IMR-90 (cell line): ENCODE measurements around the gene HYAL1. TPM values are rescaled to one million over a fixed set of nuclear protein-coding genes. Genes with fewer than 3 reads are reported as not detected.

Experiments
- ATAC-seq: fragments of 200-7000 bp; cut with Tn5 transposase; 2 replicates; pipeline ENCODE4 v1.9.1; 2020; ENCODE audit warnings: low read depth, mild to moderate bottlenecking, moderate library complexity
- BruUV-seq: library from RNA; stranded (reverse); fragments of 400-500 nt; replicated peaks from 2 replicates; lab custom pipeline; 2021; lab: Mats Ljungman, UMichigan
- CTCF ChIA-PET: fragments of 300-600 bp; formaldehyde crosslinking; extraction: SDS; loops from one replicate; lab custom pipeline; 2021; ENCODE audit warnings: antibody characterized with exemption; lab: Yijun Ruan, JAX
- POLR2A ChIA-PET: fragments of 300-600 bp; sonication (Branson Sonifier 250); formaldehyde crosslinking; loops from one replicate; lab custom pipeline; 2022; ENCODE audit warnings: antibody characterized with exemption; ENCODE audit not compliant: unreplicated experiment; lab: Charles Lee
- DNase-seq: peaks from one replicate; pipeline ENCODE4 v3.0.0; 2013
- H2AFZ ChIP-seq: replicated peaks from 2 replicates; pipeline ENCODE3; 2013; ENCODE audit warnings: low read length, mild to moderate bottlenecking; ENCODE audit not compliant: poor library complexity
- H2AK5ac ChIP-seq: 2 replicates; pipeline ENCODE4 v1.6.1; 2013; ENCODE audit warnings: low read depth, low read length, inconsistent platforms
- H2AK9ac ChIP-seq: replicated peaks from 2 replicates; pipeline ENCODE3; 2013; ENCODE audit warnings: mild to moderate bottlenecking, low read depth, low read length, moderate library complexity; ENCODE audit not compliant: poor library complexity
- H2BK120ac ChIP-seq: 2 replicates; pipeline ENCODE4 v1.6.1; 2013; ENCODE audit warnings: low read depth, low read length, inconsistent platforms
- H2BK15ac ChIP-seq: 3 replicates; pipeline ENCODE4 v1.6.1; 2013; ENCODE audit warnings: low read depth, low read length, inconsistent platforms
- H2BK20ac ChIP-seq: 2 replicates; pipeline ENCODE4 v1.6.1; 2013; ENCODE audit warnings: low read depth, mild to moderate bottlenecking, inconsistent platforms, low read length, moderate library complexity
- H2BK5ac ChIP-seq: 2 replicates; pipeline ENCODE4 v1.6.1; 2013; ENCODE audit warnings: mild to moderate bottlenecking, low read depth, low read length, inconsistent platforms; ENCODE audit not compliant: poor library complexity, severe bottlenecking
- H3K14ac ChIP-seq: replicated peaks from 2 replicates; pipeline ENCODE4 v1.6.1; 2013; ENCODE audit warnings: low read depth, low read length, inconsistent platforms
- H3K18ac ChIP-seq: 2 replicates; pipeline ENCODE4 v1.6.1; 2013; ENCODE audit warnings: low read depth, low read length, control low read depth
- H3K23ac ChIP-seq: 2 replicates; pipeline ENCODE4 v1.6.1; 2013; ENCODE audit warnings: low read depth, low read length, inconsistent platforms
- H3K27ac ChIP-seq: 2 replicates; pipeline ENCODE4 v1.5.1; 2013; ENCODE audit warnings: mild to moderate bottlenecking, control low read depth, low read length; ENCODE audit not compliant: insufficient read depth
- H3K27me3 ChIP-seq: 2 replicates; pipeline ENCODE4 v1.6.1; 2013; ENCODE audit warnings: low read length; ENCODE audit not compliant: control insufficient read depth, insufficient read depth
- H3K36me3 ChIP-seq: 2 replicates; pipeline ENCODE4 v1.6.1; 2013; ENCODE audit warnings: low read length, mixed read lengths; ENCODE audit not compliant: control insufficient read depth, insufficient read depth
- H3K4ac ChIP-seq: 2 replicates; pipeline ENCODE4 v1.6.1; 2013; ENCODE audit warnings: low read depth, low read length, inconsistent platforms
- H3K4me1 ChIP-seq: 2 replicates; pipeline ENCODE4 v1.6.1; 2013; ENCODE audit warnings: low read length, mixed read lengths; ENCODE audit not compliant: control insufficient read depth, insufficient read depth
- H3K4me2 ChIP-seq: 2 replicates; pipeline ENCODE4 v1.6.1; 2013; ENCODE audit warnings: low read depth, mild to moderate bottlenecking, control low read depth, low read length, moderate library complexity
- H3K4me3 ChIP-seq: 2 replicates; pipeline ENCODE4 v1.5.1; 2013; ENCODE audit warnings: low read depth, mild to moderate bottlenecking, control low read depth, low read length, moderate library complexity; ENCODE audit not compliant: insufficient read depth
- H3K56ac ChIP-seq: 2 replicates; pipeline ENCODE4 v1.6.1; 2013; ENCODE audit warnings: low read length, inconsistent platforms; ENCODE audit not compliant: insufficient read depth; ENCODE audit errors: extremely low read depth
- H3K79me1 ChIP-seq, 2 experiments: 2 replicates each; pipeline ENCODE4 v1.6.1; 2013; ENCODE audit warnings: low read length in 2 of 2, inconsistent platforms in 1 of 2, low read depth in 1 of 2
- H3K9ac ChIP-seq: 2 replicates; pipeline ENCODE4 v1.6.1; 2013; ENCODE audit warnings: low read depth, low read length, control low read depth
- H3K9me1 ChIP-seq: 2 replicates; pipeline ENCODE4 v1.6.1; 2013; ENCODE audit warnings: low read length, inconsistent platforms; ENCODE audit not compliant: insufficient read depth
- H3K9me3 ChIP-seq: 2 replicates; pipeline ENCODE4 v1.6.1; 2013; ENCODE audit warnings: low read length; ENCODE audit not compliant: control insufficient read depth, insufficient read depth
- H4K20me1 ChIP-seq: 2 replicates; pipeline ENCODE4 v1.6.1; 2013; ENCODE audit warnings: low read length, inconsistent platforms; ENCODE audit not compliant: insufficient read depth
- H4K5ac ChIP-seq: 2 replicates; pipeline ENCODE4 v1.6.1; 2013; ENCODE audit warnings: mild to moderate bottlenecking, low read depth, low read length, control low read depth
- H4K8ac ChIP-seq, 2 experiments: 2 replicates each; pipeline ENCODE4 v1.6.1; 2013; ENCODE audit warnings: low read depth in 2 of 2, low read length in 2 of 2, control low read depth in 1 of 2, inconsistent platforms in 1 of 2
- H4K91ac ChIP-seq: 2 replicates; pipeline ENCODE4 v1.6.1; 2013; ENCODE audit warnings: low read depth, low read length, inconsistent platforms; ENCODE audit not compliant: insufficient read depth
- BHLHE40 ChIP-seq: fragments of 150-350 bp; IDR thresholded peaks from 2 replicates; pipeline ENCODE4 v1.6.1; 2016; ENCODE audit warnings: mild to moderate bottlenecking, low read depth, low read length
- CEBPB ChIP-seq: IDR thresholded peaks from 2 replicates; pipeline ENCODE4 v1.6.1; 2012; ENCODE audit warnings: low read depth, low read length, improper control_type of control experiment
- CHD1 ChIP-seq: IDR thresholded peaks from 2 replicates; pipeline ENCODE4 v1.6.1; 2012; ENCODE audit warnings: low read depth, low read length, improper control_type of control experiment
- ELK1 ChIP-seq: fragments of 150-350 bp; IDR thresholded peaks from 2 replicates; pipeline ENCODE4 v1.6.1; 2016; ENCODE audit warnings: low read depth, mild to moderate bottlenecking, low read length, moderate library complexity, borderline replicate concordance
- FOS ChIP-seq: fragments of 150-350 bp; IDR thresholded peaks from 2 replicates; pipeline ENCODE4 v1.6.1; 2016; ENCODE audit warnings: low read depth, low read length
- MAFK ChIP-seq: IDR thresholded peaks from 2 replicates; pipeline ENCODE4 v1.6.1; 2012; ENCODE audit warnings: low read depth, low read length, improper control_type of control experiment
- MAZ ChIP-seq: IDR thresholded peaks from 2 replicates; pipeline ENCODE4 v1.6.1; 2012; ENCODE audit warnings: low read depth, mild to moderate bottlenecking, low read length, improper control_type of control experiment, moderate library complexity, borderline replicate concordance
- MXI1 ChIP-seq: IDR thresholded peaks from 2 replicates; pipeline ENCODE4 v1.6.1; 2012; ENCODE audit warnings: low read depth, mild to moderate bottlenecking, low read length, moderate library complexity, borderline replicate concordance
- NFE2L2 ChIP-seq: fragments of 150-350 bp; IDR thresholded peaks from 2 replicates; pipeline ENCODE4 v1.6.1; 2016; ENCODE audit warnings: low read depth, mild to moderate bottlenecking, low read length
- POLR2A ChIP-seq: IDR thresholded peaks from 2 replicates; pipeline ENCODE4 v1.6.1; 2012; ENCODE audit warnings: mild to moderate bottlenecking, low read depth, low read length
- RAD21 ChIP-seq: IDR thresholded peaks from 2 replicates; pipeline ENCODE4 v1.6.1; 2012; ENCODE audit warnings: low read length, improper control_type of control experiment
- RCOR1 ChIP-seq: IDR thresholded peaks from 2 replicates; pipeline ENCODE4 v1.6.1; 2012; ENCODE audit warnings: mild to moderate bottlenecking, low read length, improper control_type of control experiment; ENCODE audit not compliant: insufficient replicate concordance
- RFX5 ChIP-seq: IDR thresholded peaks from 2 replicates; pipeline ENCODE4 v1.8.0; 2012; ENCODE audit warnings: low read depth, mild to moderate bottlenecking, low read length, moderate library complexity
- SMC3 ChIP-seq: fragments of 150-350 bp; IDR thresholded peaks from 2 replicates; pipeline ENCODE4 v1.6.1; 2016; ENCODE audit warnings: low read depth, mild to moderate bottlenecking, antibody characterized with exemption, low read length, moderate library complexity
- WGBS, 2 experiments: methylation state at CpG; one replicate each; pipeline versions ENCODE4 v1.1.5 to v1.1.7; 2013; ENCODE audit warnings: missing lambda C conversion rate in 2 of 2; ENCODE audit not compliant: insufficient read length in 1 of 2; ENCODE audit errors: extremely low coverage in 2 of 2; 5-methylcytosine and 5-hydroxymethylcytosine counted together
- dilution Hi-C: fragments of 300-500 bp; cut with HindIII; formaldehyde crosslinking; loops from one replicate; pipeline ENCODE4 v1.14.3; 2018; ENCODE audit warnings: low sequenced_read_pairs; ENCODE audit not compliant: unreplicated experiment
- in situ Hi-C: fragments of 300-500 bp; cut with MboI; formaldehyde crosslinking; loops from 3 replicates; pipeline ENCODE4 v1.14.3; 2019; ENCODE audit warnings: low sequenced_read_pairs, inconsistent platforms, mixed read lengths
- intact Hi-C: fragments of 100-400 bp; cut with micrococcal nuclease; formaldehyde crosslinking; loops from 2 replicates; pipeline ENCODE4 v1.10.0; 2022
- polyA plus RNA-seq, 3 experiments: library from polyadenylated mRNA; depleted of rRNA; stranded (reverse); fragments of >200 nt; gene quantifications; 2 replicates each; pipeline ENCODE4 v1.2.3, GENCODE V29; 2012; ENCODE audit warnings: low replicate concordance in 1 of 3
- total RNA-seq: library from RNA; depleted of rRNA; stranded (reverse); fragments of >200 nt; gene quantifications from 2 replicates; pipeline ENCODE4 v1.2.3, GENCODE V29; 2012
- TF ChIP-seq, protein P1 (sequence below): conservative IDR thresholded peaks from 2 replicates; pipeline ENCODE4 v1.5.1; 2012; ENCODE audit warnings: mild to moderate bottlenecking, low read depth, low read length, improper control_type of control experiment
- TF ChIP-seq, protein P2 (sequence below): fragments of 150-350 bp; IDR thresholded peaks from 2 replicates; pipeline ENCODE4 v1.6.1; 2017; ENCODE audit warnings: mild to moderate bottlenecking, antibody characterized with exemption, low read length, low read depth

Gene HYAL1
- total and polyA plus RNA-seq, 2 of the 4 experiments (the other 2 are of a cell fraction) = 0.32 to 0.36 TPM

GRCh38 chr3:50317300-50317699 is 13.9 kb upstream of the HYAL1 start:
- H3K9me1 ChIP-seq = peaks cover 23% of the 10 kb centered on the region
- DNase-seq (no peak), ATAC-seq (no peak)
- no peak overlapping the region; the same call in 1 of the 2 replicates for H3K4ac ChIP-seq
- peak overlapping the region; percentile 5; the same call in 1 of the 2 replicates for H2AK5ac ChIP-seq
- ChIA-PET CTCF (no interaction called here), POLR2A (no interaction called here)
- no peak overlapping the region for H3K4me3 ChIP-seq
- no peak overlapping the region for H2BK15ac ChIP-seq
- peaks cover 38% of the 10 kb centered on the region for H3K36me3 ChIP-seq
- H3K27ac ChIP-seq = no peak overlapping the region
- H3K4me1 ChIP-seq = peaks cover 22% of the 10 kb centered on the region
- no peak overlapping the region for H2BK20ac ChIP-seq
- no peaks in the 10 kb centered on the region for H3K9me3 ChIP-seq
- BruUV-seq = no TSS peak
- no peak overlapping the region for H3K4me2 ChIP-seq
- no peaks in the 10 kb centered on the region for H3K27me3 ChIP-seq
- H2AK9ac ChIP-seq = peak overlapping the region; percentile 68
- in situ Hi-C loops (no loop called here), dilution Hi-C loops (no loop called here), intact Hi-C loops (no loop called here)
- H3K23ac ChIP-seq = no peak overlapping the region
- peaks cover 29 to 56% of the 10 kb centered on the region in 2 experiments for H3K79me1 ChIP-seq
- H3K14ac ChIP-seq = no peak overlapping the region
- H2BK5ac ChIP-seq = no peak overlapping the region
- no peak overlapping the region for H3K56ac ChIP-seq
- H2AFZ ChIP-seq = no peak overlapping the region
- H4K8ac ChIP-seq = no peak overlapping the region
- H4K5ac ChIP-seq = no peak overlapping the region
- TF ChIP-seq CEBPB (no peak), ELK1 (no peak), SMC3 (no peak), CHD1 (no peak), FOS (no peak), MAZ (no peak), RFX5 (no peak), BHLHE40 (no peak), RAD21 (no peak), MXI1 (no peak), RCOR1 (no peak), MAFK (no peak), POLR2A (no peak), NFE2L2 (no peak)
- TF ChIP-seq, protein P1, sequence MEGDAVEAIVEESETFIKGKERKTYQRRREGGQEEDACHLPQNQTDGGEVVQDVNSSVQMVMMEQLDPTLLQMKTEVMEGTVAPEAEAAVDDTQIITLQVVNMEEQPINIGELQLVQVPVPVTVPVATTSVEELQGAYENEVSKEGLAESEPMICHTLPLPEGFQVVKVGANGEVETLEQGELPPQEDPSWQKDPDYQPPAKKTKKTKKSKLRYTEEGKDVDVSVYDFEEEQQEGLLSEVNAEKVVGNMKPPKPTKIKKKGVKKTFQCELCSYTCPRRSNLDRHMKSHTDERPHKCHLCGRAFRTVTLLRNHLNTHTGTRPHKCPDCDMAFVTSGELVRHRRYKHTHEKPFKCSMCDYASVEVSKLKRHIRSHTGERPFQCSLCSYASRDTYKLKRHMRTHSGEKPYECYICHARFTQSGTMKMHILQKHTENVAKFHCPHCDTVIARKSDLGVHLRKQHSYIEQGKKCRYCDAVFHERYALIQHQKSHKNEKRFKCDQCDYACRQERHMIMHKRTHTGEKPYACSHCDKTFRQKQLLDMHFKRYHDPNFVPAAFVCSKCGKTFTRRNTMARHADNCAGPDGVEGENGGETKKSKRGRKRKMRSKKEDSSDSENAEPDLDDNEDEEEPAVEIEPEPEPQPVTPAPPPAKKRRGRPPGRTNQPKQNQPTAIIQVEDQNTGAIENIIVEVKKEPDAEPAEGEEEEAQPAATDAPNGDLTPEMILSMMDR = no peak
- TF ChIP-seq, protein P2, sequence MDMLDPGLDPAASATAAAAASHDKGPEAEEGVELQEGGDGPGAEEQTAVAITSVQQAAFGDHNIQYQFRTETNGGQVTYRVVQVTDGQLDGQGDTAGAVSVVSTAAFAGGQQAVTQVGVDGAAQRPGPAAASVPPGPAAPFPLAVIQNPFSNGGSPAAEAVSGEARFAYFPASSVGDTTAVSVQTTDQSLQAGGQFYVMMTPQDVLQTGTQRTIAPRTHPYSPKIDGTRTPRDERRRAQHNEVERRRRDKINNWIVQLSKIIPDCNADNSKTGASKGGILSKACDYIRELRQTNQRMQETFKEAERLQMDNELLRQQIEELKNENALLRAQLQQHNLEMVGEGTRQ = no peak
- WGBS, 2 experiments = no CpG with 5 or more reads among the region's 6 CpGs
- no peak overlapping the region for H2BK120ac ChIP-seq
- no peak overlapping the region for H3K9ac ChIP-seq
- no peak overlapping the region for H3K18ac ChIP-seq
- H4K91ac ChIP-seq = no peak overlapping the region
- 0 out of 2 replicates have a peak, but pooled peaks cover 18% of the 10 kb centered on the region for H4K20me1 ChIP-seq
